Panc1 (cell line): ENCODE measurements around the gene TRIM33.

Experiments
- POLR2AphosphoS5 ChIP-seq: IDR thresholded peaks from 2 replicates; pipeline ENCODE4 v1.6.1; 2012; ENCODE audit warnings: mild to moderate bottlenecking, low read depth, low read length, moderate library complexity
- REST ChIP-seq, 2 experiments: IDR thresholded peaks; 2 replicates each; pipeline ENCODE4 v1.6.1; 2011 to 2012; ENCODE audit warnings: low read depth in 2 of 2, control low read depth in 1 of 2, low read length in 1 of 2, mild to moderate bottlenecking in 1 of 2, moderate library complexity in 1 of 2; ENCODE audit not compliant: insufficient read depth in 1 of 2
- SIN3A ChIP-seq: IDR thresholded peaks from 2 replicates; pipeline ENCODE4 v1.6.1; 2012; ENCODE audit warnings: low read depth, mild to moderate bottlenecking, low read length, moderate library complexity, borderline replicate concordance; ENCODE audit not compliant: insufficient read depth
- TF ChIP-seq, protein P1 (sequence below): fragments of 450-650 bp; IDR thresholded peaks from 2 replicates; pipeline ENCODE4 v1.5.1; 2017; ENCODE audit warnings: mild to moderate bottlenecking

DNA sequence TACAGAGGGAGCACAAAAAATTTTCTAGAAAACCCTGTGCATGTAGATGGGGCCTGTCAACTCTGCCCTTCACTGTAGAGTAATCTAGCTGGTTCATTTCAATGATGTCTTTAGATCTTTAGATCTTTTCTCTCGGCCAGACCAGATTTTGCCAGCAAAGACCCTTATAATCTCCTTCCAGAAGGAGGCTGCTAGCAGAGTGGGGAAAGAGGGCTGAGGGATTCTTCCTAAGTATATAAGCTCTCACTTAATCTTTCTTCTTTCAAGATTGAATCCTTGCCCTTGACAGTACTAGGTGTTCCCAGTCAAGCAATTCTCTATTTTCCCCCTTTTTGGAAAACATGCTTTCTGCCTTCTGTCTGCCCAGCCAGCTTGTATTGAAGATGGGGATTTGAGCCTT is 36.1 kb upstream of the TRIM33 start:
- TF ChIP-seq, protein P1, sequence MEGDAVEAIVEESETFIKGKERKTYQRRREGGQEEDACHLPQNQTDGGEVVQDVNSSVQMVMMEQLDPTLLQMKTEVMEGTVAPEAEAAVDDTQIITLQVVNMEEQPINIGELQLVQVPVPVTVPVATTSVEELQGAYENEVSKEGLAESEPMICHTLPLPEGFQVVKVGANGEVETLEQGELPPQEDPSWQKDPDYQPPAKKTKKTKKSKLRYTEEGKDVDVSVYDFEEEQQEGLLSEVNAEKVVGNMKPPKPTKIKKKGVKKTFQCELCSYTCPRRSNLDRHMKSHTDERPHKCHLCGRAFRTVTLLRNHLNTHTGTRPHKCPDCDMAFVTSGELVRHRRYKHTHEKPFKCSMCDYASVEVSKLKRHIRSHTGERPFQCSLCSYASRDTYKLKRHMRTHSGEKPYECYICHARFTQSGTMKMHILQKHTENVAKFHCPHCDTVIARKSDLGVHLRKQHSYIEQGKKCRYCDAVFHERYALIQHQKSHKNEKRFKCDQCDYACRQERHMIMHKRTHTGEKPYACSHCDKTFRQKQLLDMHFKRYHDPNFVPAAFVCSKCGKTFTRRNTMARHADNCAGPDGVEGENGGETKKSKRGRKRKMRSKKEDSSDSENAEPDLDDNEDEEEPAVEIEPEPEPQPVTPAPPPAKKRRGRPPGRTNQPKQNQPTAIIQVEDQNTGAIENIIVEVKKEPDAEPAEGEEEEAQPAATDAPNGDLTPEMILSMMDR = no peak
- TF ChIP-seq SIN3A = no peak
- TF ChIP-seq POLR2AphosphoS5 = no peak
- TF ChIP-seq REST (IDR thresholded peaks at IDR 0.05; ENCODE audit: insufficient read depth in 1 of 2, low read depth in 2 of 2, low read length in 1 of 2) = no peak
